Measurements from ENCODE around the gene KIF3B.
A peak's percentile ranks its signal among the peaks of the same experiment; 100 is the strongest.
"Not testable (repeated sequence)": the region's sequence is repeated elsewhere in the genome, so short reads cannot be mapped to it uniquely, and the experiment has no call there.

Gene KIF3B

DNA sequence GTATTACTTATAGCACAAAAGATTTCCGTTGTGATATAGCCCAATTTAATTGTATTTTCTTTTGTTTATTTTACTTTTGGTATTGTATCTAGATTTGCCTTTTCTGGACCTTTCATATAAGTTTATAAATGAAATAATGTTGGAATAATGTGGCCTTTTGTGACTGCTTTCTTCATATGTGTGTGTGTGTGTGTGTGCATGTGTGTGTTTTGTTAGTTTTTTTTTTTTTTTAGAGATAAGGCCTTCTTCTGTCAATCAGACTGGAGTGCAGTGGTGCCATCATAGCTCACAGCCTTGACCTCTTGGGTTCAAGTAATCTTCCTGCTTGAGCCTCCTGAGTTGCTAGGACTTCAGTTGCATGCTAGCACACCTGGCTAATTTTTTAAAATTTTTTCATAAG, 42.9 kb downstream of the KIF3B start:
- DNase-seq (ENCODE audit: low spot score): no peak
- H3K9me3 Mint-ChIP-seq: no peaks in the 10 kb centered on the region
- peaks cover 2% of the 10 kb centered on the region for H3K4me1 Mint-ChIP-seq (ENCODE audit: low read depth)
- no peaks in the 10 kb centered on the region for H3K27me3 Mint-ChIP-seq (ENCODE audit: low read depth)
- H3K4me3 Mint-ChIP-seq: no peak overlapping the region
- peaks cover 36% of the 10 kb centered on the region for H3K36me3 Mint-ChIP-seq (ENCODE audit: low read depth)
- no peak overlapping the region for H3K27ac Mint-ChIP-seq

DNA sequence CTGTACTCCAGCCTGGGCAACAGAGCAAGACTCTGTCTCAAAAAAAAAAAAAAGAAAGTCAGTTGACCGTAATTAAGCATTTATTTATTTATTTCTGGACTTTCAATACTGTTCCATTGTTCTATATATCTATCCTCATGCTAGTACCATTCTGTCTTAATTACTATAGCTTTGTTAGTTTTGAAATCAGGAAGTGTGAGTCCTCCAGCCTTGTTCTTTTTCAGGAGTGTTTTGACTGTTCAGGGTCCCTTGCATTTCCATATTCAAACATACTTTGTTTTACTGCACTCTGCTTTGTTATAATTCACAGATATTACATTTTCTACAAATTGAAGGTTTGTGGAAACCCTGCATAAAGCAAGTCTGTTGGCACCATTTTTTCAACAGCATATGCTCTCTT, 43.9 kb downstream of the KIF3B start:
- Mint-ChIP-seq H3K27ac (no peak overlapping the region), H3K36me3 (ENCODE audit: low read depth) (peaks cover 28% of the 10 kb centered on the region)
- no peak for DNase-seq (ENCODE audit: low spot score)

DNA sequence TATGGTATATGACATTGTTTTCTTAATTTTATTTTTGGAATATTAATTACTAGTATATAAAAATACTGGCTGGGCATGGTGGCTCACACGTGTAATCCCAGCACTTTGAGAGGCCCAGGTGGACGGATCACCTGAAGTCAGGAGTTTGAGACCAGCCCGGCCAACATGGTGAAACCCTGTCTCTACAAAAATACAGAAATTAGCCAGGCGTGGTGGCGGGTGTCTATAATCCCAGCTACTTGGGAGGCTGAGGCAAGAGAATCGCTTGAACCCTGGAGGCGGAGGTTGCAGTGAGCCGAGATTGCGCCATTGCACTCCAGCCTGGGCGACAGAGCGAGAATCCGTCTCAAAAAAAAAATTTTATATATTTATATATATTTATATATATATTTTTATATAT, 44.8 kb downstream of the KIF3B start:
- not testable (repeated sequence) for H3K4me3 Mint-ChIP-seq; H3K27ac Mint-ChIP-seq; H3K4me1 Mint-ChIP-seq (ENCODE audit: low read depth); DNase-seq (ENCODE audit: low spot score); H3K9me3 Mint-ChIP-seq; H3K27me3 Mint-ChIP-seq (ENCODE audit: low read depth)
- peaks cover 28% of the 10 kb centered on the region for H3K36me3 Mint-ChIP-seq (ENCODE audit: low read depth)

More for the DNA sequence above, 43.9 kb downstream of the KIF3B start:
- no peaks in the 10 kb centered on the region for H3K9me3 Mint-ChIP-seq
- H3K4me3 Mint-ChIP-seq: no peak overlapping the region
- H3K4me1 Mint-ChIP-seq (ENCODE audit: low read depth): peaks cover 2% of the 10 kb centered on the region
- H3K27me3 Mint-ChIP-seq (ENCODE audit: low read depth): no peaks in the 10 kb centered on the region

DNA sequence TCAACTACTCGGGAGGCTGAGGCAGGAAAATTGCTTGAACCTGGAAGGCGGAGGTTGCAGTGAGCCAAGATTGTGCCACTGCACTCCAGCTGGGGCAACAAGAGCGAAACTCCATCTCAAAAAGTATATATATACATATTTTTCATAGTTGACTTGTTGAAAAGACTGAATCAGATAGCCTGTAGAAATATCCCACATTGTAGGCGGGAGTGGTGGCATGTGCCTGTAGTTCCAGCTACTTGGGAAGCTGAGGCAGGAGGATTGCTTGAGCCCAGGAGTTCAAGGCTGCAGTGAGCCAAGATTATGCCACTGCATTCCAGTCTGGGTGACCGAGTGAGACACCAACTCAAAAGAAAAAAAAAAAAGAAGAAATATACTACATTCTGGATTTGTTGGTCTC, 46.3 kb downstream of the KIF3B start:
- not testable (repeated sequence) for H3K27ac Mint-ChIP-seq; DNase-seq (ENCODE audit: low spot score); H3K4me3 Mint-ChIP-seq; H3K9me3 Mint-ChIP-seq; H3K4me1 Mint-ChIP-seq (ENCODE audit: low read depth); H3K27me3 Mint-ChIP-seq (ENCODE audit: low read depth)
- peaks cover 29% of the 10 kb centered on the region for H3K36me3 Mint-ChIP-seq (ENCODE audit: low read depth)

DNA sequence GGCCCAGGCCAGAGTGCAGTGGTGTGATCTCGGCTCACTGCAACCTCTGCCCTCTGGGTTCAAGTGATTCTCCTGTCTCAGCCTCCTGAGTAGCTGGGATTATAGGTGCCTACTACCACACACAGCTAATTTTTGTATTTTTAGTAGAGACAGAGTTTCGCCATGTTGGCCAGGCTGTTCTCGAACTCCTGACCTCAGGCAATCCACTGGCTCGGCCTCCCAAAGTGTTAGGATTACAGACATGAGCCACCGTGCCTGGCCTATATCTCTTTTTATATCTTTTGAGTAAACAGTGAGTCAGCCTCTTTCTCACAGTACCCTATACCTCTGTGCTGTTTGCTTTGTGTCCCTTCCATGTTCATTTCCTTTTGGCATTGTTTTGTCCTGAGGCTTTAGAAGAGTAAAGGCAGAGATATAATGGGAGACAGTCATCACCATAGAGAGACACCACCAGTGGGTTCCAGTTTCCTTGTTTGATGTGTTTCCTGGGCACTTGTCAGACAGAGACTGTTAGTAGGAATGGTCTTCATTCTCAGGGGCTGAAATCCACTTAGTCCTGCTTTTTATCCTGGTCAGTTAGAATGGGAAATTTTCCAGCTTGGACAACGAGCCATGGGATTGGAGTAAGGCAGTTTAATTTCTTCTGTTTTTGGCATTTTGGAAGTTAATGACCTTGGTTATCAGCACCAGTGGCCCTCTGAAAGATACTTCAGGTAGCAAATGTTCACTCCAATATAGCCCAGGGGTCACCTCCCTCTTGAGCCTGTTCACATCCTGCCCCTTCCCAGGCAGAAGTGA, 48.5 kb downstream of the KIF3B start:
- H3K4me1 Mint-ChIP-seq (ENCODE audit: low read depth): peaks cover 2% of the 10 kb centered on the region
- H3K27ac Mint-ChIP-seq: no peak overlapping the region
- H3K36me3 Mint-ChIP-seq (ENCODE audit: low read depth): peaks cover 33% of the 10 kb centered on the region
- DNase-seq (ENCODE audit: low spot score): no peak
- H3K4me3 Mint-ChIP-seq: no peak overlapping the region
- no peaks in the 10 kb centered on the region for H3K9me3 Mint-ChIP-seq
- H3K27me3 Mint-ChIP-seq (ENCODE audit: low read depth): no peaks in the 10 kb centered on the region

DNA sequence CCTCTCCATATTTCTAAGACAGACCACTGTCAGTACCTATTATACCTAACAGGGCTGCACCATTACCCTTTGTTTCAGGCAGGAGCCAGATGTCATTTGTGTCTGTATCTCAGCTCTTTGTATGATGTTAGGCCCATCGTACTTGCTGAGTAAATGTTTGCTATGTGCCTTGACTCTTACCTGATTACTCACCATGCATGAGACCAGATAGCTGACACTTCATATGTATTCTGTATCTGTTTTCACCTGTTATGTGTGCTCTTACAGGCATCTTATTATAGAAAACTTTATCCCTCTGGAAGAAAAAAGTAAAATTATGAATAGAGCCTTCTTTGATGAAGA, 49.0 kb downstream of the KIF3B start:
- H3K27ac Mint-ChIP-seq: no peak overlapping the region
- no peaks in the 10 kb centered on the region for H3K9me3 Mint-ChIP-seq
- peaks cover 2% of the 10 kb centered on the region for H3K4me1 Mint-ChIP-seq (ENCODE audit: low read depth)
- peaks cover 32% of the 10 kb centered on the region for H3K36me3 Mint-ChIP-seq (ENCODE audit: low read depth)
- H3K27me3 Mint-ChIP-seq (ENCODE audit: low read depth): no peaks in the 10 kb centered on the region
- no peak overlapping the region for H3K4me3 Mint-ChIP-seq
- no peak for DNase-seq (ENCODE audit: low spot score)

DNA sequence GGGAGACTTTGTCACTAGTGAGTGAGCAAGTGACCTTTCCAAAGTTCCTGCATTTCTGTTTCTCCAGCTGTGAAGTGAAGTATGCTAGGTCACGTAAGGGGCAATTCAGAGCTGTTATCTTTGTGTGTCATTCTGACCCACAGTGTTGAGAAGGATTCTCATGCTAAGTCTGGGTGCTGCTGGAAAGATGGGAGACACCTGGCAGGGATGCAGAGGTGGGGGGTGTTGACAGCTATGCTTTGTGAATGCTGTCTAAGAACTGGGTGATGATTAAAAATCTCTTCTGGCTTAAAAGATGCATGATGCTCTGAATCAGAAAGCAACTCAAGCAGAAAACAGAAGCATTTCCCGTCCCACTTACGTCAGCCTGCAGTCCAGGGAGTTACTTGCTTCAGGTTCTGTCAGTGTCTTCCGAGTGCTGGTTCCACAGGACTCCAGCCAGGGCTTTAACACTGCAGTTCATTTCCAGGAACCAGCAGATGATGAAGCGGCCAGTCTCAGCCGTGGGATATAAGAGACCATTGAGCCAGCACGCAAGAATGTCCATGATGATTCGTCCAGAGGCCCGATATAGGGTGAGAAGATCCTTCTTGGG, 49.7 kb downstream of the KIF3B start:
- no peak for DNase-seq (ENCODE audit: low spot score)
- no peaks in the 10 kb centered on the region for H3K27me3 Mint-ChIP-seq (ENCODE audit: low read depth)
- H3K4me3 Mint-ChIP-seq: no peak overlapping the region
- peaks cover 34% of the 10 kb centered on the region for H3K36me3 Mint-ChIP-seq (ENCODE audit: low read depth)
- H3K4me1 Mint-ChIP-seq (ENCODE audit: low read depth): peaks cover 6% of the 10 kb centered on the region
- no peak overlapping the region for H3K27ac Mint-ChIP-seq
- H3K9me3 Mint-ChIP-seq: no peaks in the 10 kb centered on the region

DNA sequence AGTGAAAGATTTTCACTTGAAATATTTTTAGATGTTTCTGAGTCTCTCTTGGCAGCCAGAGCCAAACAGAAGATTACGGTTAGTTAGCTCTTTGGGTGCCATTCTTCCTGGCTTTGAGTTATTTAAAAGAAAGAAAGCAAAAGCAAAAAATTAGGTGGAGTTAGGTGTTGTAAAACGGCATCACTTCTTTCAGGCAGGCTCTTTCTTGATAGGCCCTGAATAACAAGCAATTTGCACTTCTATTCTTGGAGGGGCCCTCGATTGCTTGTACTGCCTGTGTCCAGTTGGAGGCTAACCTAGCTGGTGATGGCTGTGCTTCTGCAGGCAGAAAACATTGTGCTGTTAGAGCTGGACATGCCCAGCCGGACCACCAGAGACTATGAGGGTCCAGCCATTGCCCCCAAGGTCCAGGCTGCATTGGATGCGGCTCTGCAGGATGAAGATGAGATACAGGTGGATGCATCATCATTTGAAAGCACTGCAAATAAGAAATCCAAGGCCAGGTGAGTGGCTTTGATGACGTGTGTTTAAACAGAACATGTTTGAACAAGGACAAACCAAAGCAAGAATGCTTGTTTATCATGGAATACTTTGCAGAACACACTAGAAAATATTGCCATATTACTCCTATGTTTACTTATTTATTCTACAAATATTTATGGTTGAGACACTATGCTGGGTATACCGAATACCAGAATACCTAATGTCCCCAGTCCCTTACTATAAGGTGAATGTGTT, 52.5 kb downstream of the KIF3B start:
- Mint-ChIP-seq H3K4me3 (no peak overlapping the region), H3K4me1 (ENCODE audit: low read depth) (peaks cover 33% of the 10 kb centered on the region), H3K27me3 (ENCODE audit: low read depth) (no peaks in the 10 kb centered on the region), H3K9me3 (no peaks in the 10 kb centered on the region), H3K36me3 (ENCODE audit: low read depth) (peaks cover 44% of the 10 kb centered on the region), H3K27ac (no peak overlapping the region)
- DNase-seq (ENCODE audit: low spot score): no peak

DNA sequence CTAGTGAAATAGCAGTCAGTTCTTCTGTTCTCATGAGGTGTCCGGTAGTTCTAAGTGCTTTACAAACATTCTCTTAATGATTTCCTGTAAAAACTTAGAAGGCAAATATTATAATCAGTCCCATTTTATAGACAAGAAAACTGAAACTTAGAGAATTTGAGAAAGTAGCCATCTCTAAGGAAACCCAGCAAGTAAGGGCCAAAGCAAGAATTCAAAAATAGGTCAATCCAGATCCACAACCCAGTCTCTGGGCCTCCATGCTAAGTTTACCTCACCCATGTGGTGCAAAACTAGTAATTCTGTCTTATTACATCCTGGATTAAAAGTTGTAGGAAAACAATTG, 53.1 kb downstream of the KIF3B start:
- no peak overlapping the region for H3K4me3 Mint-ChIP-seq
- peaks cover 44% of the 10 kb centered on the region for H3K36me3 Mint-ChIP-seq (ENCODE audit: low read depth)
- no peak for DNase-seq (ENCODE audit: low spot score)
- H3K27me3 Mint-ChIP-seq (ENCODE audit: low read depth): no peaks in the 10 kb centered on the region
- no peaks in the 10 kb centered on the region for H3K9me3 Mint-ChIP-seq
- H3K4me1 Mint-ChIP-seq (ENCODE audit: low read depth): peaks cover 33% of the 10 kb centered on the region
- H3K27ac Mint-ChIP-seq: no peak overlapping the region

DNA sequence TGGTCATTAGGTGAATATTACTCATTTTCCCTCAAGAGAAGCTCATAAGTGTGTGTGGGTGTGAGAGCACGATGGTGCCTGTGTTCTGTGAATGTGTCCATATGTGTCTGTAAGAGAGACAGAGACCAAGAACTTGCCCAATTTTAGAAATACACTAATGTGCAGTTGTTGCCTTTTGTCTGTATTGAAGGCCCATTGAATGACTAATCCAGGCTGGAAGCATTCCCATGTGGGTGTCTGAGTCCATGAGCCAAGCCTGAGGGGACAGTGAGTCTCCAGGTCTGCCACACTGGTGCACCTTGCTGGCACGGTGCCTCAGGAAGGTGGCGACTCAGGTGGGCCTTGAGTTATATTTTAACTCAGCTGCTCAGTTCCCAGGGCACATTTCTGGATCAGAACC, 55.2 kb downstream of the KIF3B start:
- Mint-ChIP-seq H3K36me3 (ENCODE audit: low read depth) (peaks cover 37% of the 10 kb centered on the region), H3K4me1 (ENCODE audit: low read depth) (peaks cover 38% of the 10 kb centered on the region), H3K4me3 (peak overlapping the region; percentile 5), H3K9me3 (no peaks in the 10 kb centered on the region), H3K27me3 (ENCODE audit: low read depth) (no peaks in the 10 kb centered on the region), H3K27ac (peak overlapping the region; percentile 39)
- DNase-seq (ENCODE audit: low spot score): peak; percentile 17

DNA sequence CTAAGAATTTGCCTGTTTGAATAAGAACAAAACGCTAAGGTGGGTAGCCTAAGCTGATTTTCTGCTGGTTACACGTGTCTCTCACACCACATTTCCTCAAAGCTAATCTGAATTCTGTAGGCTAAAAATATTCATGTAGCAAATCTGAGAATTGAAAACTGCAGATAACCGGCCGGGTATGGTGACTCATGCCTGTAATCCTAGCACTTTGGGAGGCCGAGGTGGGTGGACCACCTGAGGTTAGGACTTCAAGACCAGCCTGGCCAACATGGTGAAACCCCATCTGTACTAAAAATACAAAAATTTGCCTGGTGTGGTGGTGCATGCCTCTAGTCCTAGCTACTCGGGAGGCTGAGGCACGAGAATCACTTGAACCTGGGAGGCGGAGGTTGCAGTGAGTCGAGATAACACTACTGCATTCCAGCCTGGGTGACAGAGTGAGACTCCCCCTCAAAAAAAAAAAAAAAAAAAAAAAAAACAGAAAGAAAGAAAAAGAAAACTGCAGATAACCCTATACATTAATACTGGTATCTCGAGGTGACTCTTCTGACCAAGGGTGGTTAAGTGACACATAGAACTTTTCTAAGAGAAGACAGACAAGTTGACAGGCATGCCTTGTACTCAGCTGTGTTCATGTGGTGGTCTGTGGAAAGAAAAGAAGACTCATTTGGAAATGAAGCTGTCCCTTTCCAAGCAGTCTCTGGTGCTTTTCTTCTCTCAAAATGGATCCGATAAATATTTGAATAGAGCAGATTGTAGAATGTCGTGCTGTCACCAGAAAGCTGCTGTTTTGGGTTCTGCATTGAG, 55.9 kb downstream of the KIF3B start:
- Mint-ChIP-seq H3K9me3 (no peaks in the 10 kb centered on the region), H3K4me3 (peak overlapping the region; percentile 58), H3K27me3 (ENCODE audit: low read depth) (no peaks in the 10 kb centered on the region), H3K36me3 (ENCODE audit: low read depth) (peaks cover 37% of the 10 kb centered on the region), H3K27ac (peak overlapping the region; percentile 80), H3K4me1 (ENCODE audit: low read depth) (peaks cover 40% of the 10 kb centered on the region)
- peak; percentile 78 for DNase-seq (ENCODE audit: low spot score)

DNA sequence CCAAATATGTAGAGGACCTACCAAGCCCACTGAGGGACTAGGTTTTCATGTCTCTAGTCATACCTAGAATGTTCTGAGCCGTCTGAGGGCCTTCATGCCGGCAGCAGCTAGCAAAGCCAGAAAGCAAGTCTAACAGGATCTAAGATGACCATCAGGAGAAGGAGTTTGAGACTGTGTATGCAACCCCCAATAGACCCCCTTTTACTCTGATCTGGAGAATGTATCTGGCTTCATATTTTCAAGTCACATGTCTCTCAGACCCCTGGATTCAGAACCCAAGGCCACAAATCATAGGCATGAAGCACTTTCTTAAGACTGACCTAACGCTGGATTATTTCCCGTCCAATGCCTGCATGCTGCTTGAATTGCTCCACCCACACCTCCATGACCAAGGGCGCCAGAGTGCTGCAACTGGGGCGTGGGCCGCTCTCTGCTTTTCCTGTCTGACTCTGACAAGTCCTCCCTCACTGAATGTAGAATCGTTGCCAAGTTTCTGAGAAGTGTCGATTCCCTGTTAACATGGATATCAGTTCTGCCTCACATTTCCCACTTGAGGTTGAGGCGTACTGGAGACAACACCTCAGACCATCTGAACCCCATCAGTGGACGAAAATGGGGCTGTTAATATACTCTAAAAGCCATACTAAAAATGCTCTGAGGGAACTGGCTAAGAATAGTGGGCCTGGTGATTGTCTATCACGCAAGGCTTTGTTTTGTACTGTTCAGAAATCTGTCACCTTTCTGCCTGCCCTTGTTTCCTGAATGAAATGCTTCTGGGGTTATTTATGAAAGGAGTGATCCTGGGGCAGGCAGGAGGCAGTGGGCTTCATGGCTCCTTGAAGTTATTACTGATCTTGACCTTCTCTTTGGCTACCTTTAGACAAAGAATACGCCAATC, 56.8 kb downstream of the KIF3B start:
- Mint-ChIP-seq H3K4me1 (ENCODE audit: low read depth) (peaks cover 40% of the 10 kb centered on the region), H3K9me3 (no peaks in the 10 kb centered on the region), H3K27ac (peak overlapping the region; percentile 80), H3K27me3 (ENCODE audit: low read depth) (no peaks in the 10 kb centered on the region), H3K36me3 (ENCODE audit: low read depth) (peaks cover 35% of the 10 kb centered on the region), H3K4me3 (peak overlapping the region; percentile 58)
- DNase-seq (ENCODE audit: low spot score): peak; percentile 36

DNA sequence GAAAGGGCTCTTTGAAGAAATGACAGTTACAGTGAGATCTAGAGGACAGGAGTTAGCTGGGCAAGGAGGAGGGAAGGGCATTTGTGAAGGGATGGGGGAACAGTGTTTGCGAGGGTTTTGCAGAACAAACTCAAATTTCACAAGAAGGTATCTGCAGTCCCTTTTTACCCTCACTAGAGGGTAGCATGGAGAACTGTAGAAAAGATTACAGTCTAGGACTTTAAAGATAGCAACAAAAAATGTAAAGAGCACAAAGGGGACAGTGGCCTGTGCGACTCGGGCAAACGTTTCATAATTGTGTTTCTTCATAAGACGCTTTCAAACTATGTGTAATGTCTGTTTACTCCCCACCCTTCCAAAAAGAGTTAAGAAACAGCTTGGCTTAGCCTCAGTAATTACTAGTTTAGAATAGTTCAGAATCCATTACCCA, 59.5 kb downstream of the KIF3B start:
- Mint-ChIP-seq H3K4me3 (no peak overlapping the region), H3K27me3 (ENCODE audit: low read depth) (no peaks in the 10 kb centered on the region), H3K27ac (no peak overlapping the region), H3K36me3 (ENCODE audit: low read depth) (peaks cover 17% of the 10 kb centered on the region), H3K9me3 (no peaks in the 10 kb centered on the region), H3K4me1 (ENCODE audit: low read depth) (peaks cover 44% of the 10 kb centered on the region)
- no peak for DNase-seq (ENCODE audit: low spot score)

Data from T-helper 2 cell treated with Interferon-gamma antibody and Interleukin-4, amounts not matched to agents 5 μg/mL and 100 μg/mL, for 36 hours (primary cell).